Activated CD4-positive, alpha-beta T cell treated with anti-CD3 and anti-CD28 coated beads for 48 hours (primary cell): ENCODE data around the gene KCNH5.

Source experiments
- DNase-seq: peaks from one replicate; pipeline ENCODE4 v3.0.0-alpha.2; 2020

Gene KCNH5

GRCh38 chr14:62734831-62735230, 310.4 kb downstream of the KCNH5 start:
- DNase-seq: no peak

GRCh38 chr14:62722406-62722805, 322.9 kb downstream of the KCNH5 start:
- no peak for DNase-seq

GRCh38 chr14:62718629-62719028, 326.6 kb downstream of the KCNH5 start:
- DNase-seq: no peak

- no peak for DNase-seq
These were observed 333.8 kb downstream of the KCNH5 start for GRCh38 chr14:62711351-62712023.

- DNase-seq: no peak
These were observed 334.4 kb downstream of the KCNH5 start for GRCh38 chr14:62710811-62711210.

GRCh38 chr14:62709773-62710172, 335.5 kb downstream of the KCNH5 start:
- no peak for DNase-seq

GRCh38 chr14:62706217-62706616, 339.0 kb downstream of the KCNH5 start:
- no peak for DNase-seq

GRCh38 chr14:62697461-62697860, 347.8 kb downstream of the KCNH5 start:
- DNase-seq: no peak

GRCh38 chr14:62696929-62697328, 348.3 kb downstream of the KCNH5 start:
- DNase-seq: no peak

- no peak for DNase-seq
These were observed 348.8 kb downstream of the KCNH5 start for GRCh38 chr14:62696331-62696924.

GRCh38 chr14:62694075-62694474, 351.2 kb downstream of the KCNH5 start:
- DNase-seq: no peak

GRCh38 chr14:62692490-62693106, 352.7 kb downstream of the KCNH5 start:
- DNase-seq: no peak

GRCh38 chr14:62691647-62692489, 353.4 kb downstream of the KCNH5 start:
- DNase-seq: no peak

- no peak for DNase-seq
These were observed 355.5 kb downstream of the KCNH5 start for GRCh38 chr14:62689733-62690132.

- no peak for DNase-seq
These were observed 357.4 kb downstream of the KCNH5 start for GRCh38 chr14:62687818-62688217.

GRCh38 chr14:62684376-62684775, 360.9 kb downstream of the KCNH5 start:
- no peak for DNase-seq

GRCh38 chr14:62682208-62682607, 363.1 kb downstream of the KCNH5 start:
- no peak for DNase-seq

- no peak for DNase-seq
These were observed 370.6 kb downstream of the KCNH5 start for GRCh38 chr14:62674563-62675237.

GRCh38 chr14:62673014-62673755, 372.1 kb downstream of the KCNH5 start:
- no peak for DNase-seq

GRCh38 chr14:62670526-62670925, 374.7 kb downstream of the KCNH5 start:
- DNase-seq: no peak

GRCh38 chr14:62667421-62667914, 377.8 kb downstream of the KCNH5 start:
- DNase-seq: no peak

- no peak for DNase-seq
These were observed 380.0 kb downstream of the KCNH5 start for GRCh38 chr14:62665286-62665685.
